ENCODE measurements around the gene TNRC6C. TPM values are rescaled to one million over a fixed set of nuclear protein-coding genes. Genes with fewer than 3 reads are reported as not detected.

Gene TNRC6C
- total and polyA plus RNA-seq, 2 experiments from 2014 or later = 10.1 to 16.6 TPM

- Histone ChIP-seq H2AFZ (no peak overlapping the region), H3K27ac (ENCODE audit: low read depth) (no peak overlapping the region), H3F3A (replicated peaks; ENCODE audit: low read depth) (peaks cover 6% of the 10 kb centered on the region), H3K27me3 (ENCODE audit: insufficient read depth) (no peaks in the 10 kb centered on the region), H3K36me3 (ENCODE audit: insufficient read depth) (peaks cover 10% of the 10 kb centered on the region), H3K4me1 (ENCODE audit: insufficient read depth) (no peaks in the 10 kb centered on the region), H3K4me2 (no peak overlapping the region), H3K9me2 (ENCODE audit: insufficient read depth) (no peaks in the 10 kb centered on the region), H4K20me1 (replicated peaks; ENCODE audit: insufficient read depth) (no peaks in the 10 kb centered on the region; the same call in 1 of the 2 replicates), H3K79me2 (replicated peaks; ENCODE audit: insufficient read depth) (no peaks in the 10 kb centered on the region), H3K4me3 (no peak overlapping the region)
- DNase-seq (ENCODE audit: low spot score) = no peak
- Mint-ChIP-seq H3K36me3 (ENCODE audit: low read depth) (peaks cover 7% of the 10 kb centered on the region; the same call in 1 of the 3 replicates), H3K27me3 (ENCODE audit: insufficient read depth, low read depth, poor library complexity) (no peaks in the 10 kb centered on the region), H3K4me1 (peaks cover 9% of the 10 kb centered on the region), H3K4me3 (no peak overlapping the region), H3K27ac (no peak overlapping the region), H3K9me3 (no peaks in the 10 kb centered on the region)
- TF ChIP-seq CREB1 (CRISPR knock-in tag; IDR thresholded peaks at IDR 0.05; ENCODE audit: low read depth) = no peak
- no peak for TF ChIP-seq NANOG (IDR thresholded peaks at IDR 0.05; ENCODE audit: borderline replicate concordance)
- no peak for TF ChIP-seq ZNF462 (CRISPR knock-in tag; IDR thresholded peaks at IDR 0.05)
- ATAC-seq = no peak
Measured at GRCh38 chr17:78010759-78011158, 52.3 kb downstream of the TNRC6C start.

- Histone ChIP-seq H3K4me2 (no peak overlapping the region), H3K4me3 (no peak overlapping the region), H3K79me2 (replicated peaks; ENCODE audit: insufficient read depth) (no peaks in the 10 kb centered on the region), H3F3A (replicated peaks; ENCODE audit: low read depth) (peaks cover 6% of the 10 kb centered on the region), H2AFZ (no peak overlapping the region), H3K9me2 (ENCODE audit: insufficient read depth) (no peaks in the 10 kb centered on the region), H4K20me1 (replicated peaks; ENCODE audit: insufficient read depth) (no peaks in the 10 kb centered on the region; the same call in 1 of the 2 replicates), H3K36me3 (ENCODE audit: insufficient read depth) (peaks cover 10% of the 10 kb centered on the region), H3K4me1 (ENCODE audit: insufficient read depth) (no peaks in the 10 kb centered on the region), H3K27ac (ENCODE audit: low read depth) (no peak overlapping the region), H3K27me3 (ENCODE audit: insufficient read depth) (no peaks in the 10 kb centered on the region)
- no peak for ATAC-seq
- no peaks in the 10 kb centered on the region for H3K9me3 Mint-ChIP-seq
- no peaks in the 10 kb centered on the region for H3K27me3 Mint-ChIP-seq (ENCODE audit: insufficient read depth, low read depth, poor library complexity)
- H3K36me3 Mint-ChIP-seq (ENCODE audit: low read depth) = peaks cover under 1% of the 10 kb centered on the region; the same call in 1 of the 3 replicates
- peaks cover 9% of the 10 kb centered on the region for H3K4me1 Mint-ChIP-seq
- no peak overlapping the region for H3K4me3 Mint-ChIP-seq
- DNase-seq (ENCODE audit: low spot score) = no peak
- no peak for TF ChIP-seq ZNF114 (CRISPR knock-in tag; IDR thresholded peaks at IDR 0.05)
- no peak for TF ChIP-seq CREB1 (CRISPR knock-in tag; IDR thresholded peaks at IDR 0.05; ENCODE audit: low read depth)
- TF ChIP-seq CTCF (conservative IDR thresholded peaks at IDR 0.05; ENCODE audit: low read depth in 2 of 2) = no peak
- no peak for TF ChIP-seq ETS1 (IDR thresholded peaks at IDR 0.05)
- no peak for TF ChIP-seq EZH2 (IDR thresholded peaks at IDR 0.05; ENCODE audit: low read depth, unreplicated experiment)
- 0 out of 2 replicates have a peak overlapping the region, but pooled peaks have one; percentile 8 for H3K27ac Mint-ChIP-seq
Measured at GRCh38 chr17:78012428-78012827, 53.9 kb downstream of the TNRC6C start.

All from GM23338 (cell line).